HEK293 (cell line): ENCODE data around the gene FGF9.

Experiments
- CTCF ChIA-PET: fragments of 350-600 bp; formaldehyde crosslinking; extraction: SDS; loops from one replicate; lab custom pipeline; 2021; ENCODE audit warnings: antibody characterized with exemption; lab: Yijun Ruan, JAX
- POLR2A ChIA-PET: fragments of 300-600 bp; formaldehyde crosslinking; extraction: SDS; loops from one replicate; lab custom pipeline; 2020; ENCODE audit warnings: antibody characterized with exemption, inconsistent platforms; lab: Yijun Ruan, JAX
- H3K27ac ChIP-seq: fragments of 200-500 bp; sonication (Bioruptor generic); 2 replicates; pipeline ENCODE4 v1.5.1; 2014; ENCODE audit warnings: low read depth, low read length, control low read depth, inconsistent platforms; ENCODE audit errors: extremely low read depth
- H3K36me3 ChIP-seq, 2 experiments: fragments of 200-500 bp in 1 of 2; sonication (Bioruptor generic) in 1 of 2; 1 replicate in 1 of 2; 2 replicates in 1 of 2; pipeline ENCODE4 v1.5.1; 2014 to 2017; ENCODE audit warnings: inconsistent platforms in 2 of 2, low read length in 2 of 2; ENCODE audit not compliant: control insufficient read depth in 2 of 2, insufficient read depth in 1 of 2
- H3K4me1 ChIP-seq: fragments of 200-500 bp; sonication (Bioruptor generic); 2 replicates; pipeline ENCODE4 v1.5.1; 2014; ENCODE audit warnings: mild to moderate bottlenecking, low read length, inconsistent platforms; ENCODE audit not compliant: control insufficient read depth, insufficient read depth
- H3K4me3 ChIP-seq: 2 replicates; pipeline ENCODE4 v1.5.1; 2011; ENCODE audit warnings: low read depth, mild to moderate bottlenecking, control low read depth, low read length, moderate library complexity
- H3K9me3 ChIP-seq: fragments of 200-500 bp; sonication (Bioruptor generic); 2 replicates; pipeline ENCODE4 v1.5.1; 2014; ENCODE audit warnings: low read depth, low read length, inconsistent platforms; ENCODE audit not compliant: control insufficient read depth, insufficient read depth
- FEZF1 ChIP-seq: fragments of 450-650 bp; formaldehyde crosslinking; IDR thresholded peaks from 2 replicates; pipeline ENCODE4 v1.5.1; 2016; ENCODE audit warnings: missing biosample characterization, missing genetic modification characterization
- KLF9 ChIP-seq: fragments of 450-650 bp; formaldehyde crosslinking; IDR thresholded peaks from 2 replicates; pipeline ENCODE4 v1.5.1; 2016; ENCODE audit warnings: missing biosample characterization, missing genetic modification characterization, low read depth
- MZF1 ChIP-seq: fragments of 450-650 bp; formaldehyde crosslinking; IDR thresholded peaks from 2 replicates; pipeline ENCODE4 v1.5.1; 2017; ENCODE audit warnings: missing biosample characterization, missing genetic modification characterization, borderline replicate concordance
- OVOL3 ChIP-seq: fragments of 450-650 bp; formaldehyde crosslinking; IDR thresholded peaks from 2 replicates; pipeline ENCODE4 v1.5.1; 2016; ENCODE audit warnings: missing biosample characterization, missing genetic modification characterization
- RBAK ChIP-seq: fragments of 450-650 bp; formaldehyde crosslinking; IDR thresholded peaks from 2 replicates; pipeline ENCODE4 v1.5.1; 2016; ENCODE audit warnings: missing biosample characterization, missing genetic modification characterization
- SETDB1 ChIP-seq: IDR thresholded peaks from one replicate; pipeline ENCODE4 v1.6.1; 2017; ENCODE audit warnings: mild to moderate bottlenecking, low read length, moderate library complexity, mixed read lengths; ENCODE audit not compliant: insufficient read length
- ZBTB1 ChIP-seq: fragments of 450-650 bp; formaldehyde crosslinking; IDR thresholded peaks from 2 replicates; pipeline ENCODE4 v1.5.1; 2016; ENCODE audit warnings: missing biosample characterization, missing genetic modification characterization
- ZBTB49 ChIP-seq: fragments of 450-650 bp; formaldehyde crosslinking; IDR thresholded peaks from 2 replicates; pipeline ENCODE4 v1.5.1; 2016; ENCODE audit warnings: missing biosample characterization, missing genetic modification characterization, low read depth
- ZBTB7A ChIP-seq: fragments of 450-650 bp; formaldehyde crosslinking; IDR thresholded peaks from 2 replicates; pipeline ENCODE4 v1.5.1; 2016; ENCODE audit warnings: low read depth, missing biosample characterization, missing genetic modification characterization
- ZNF132 ChIP-seq: fragments of 450-650 bp; formaldehyde crosslinking; IDR thresholded peaks from 2 replicates; pipeline ENCODE4 v1.5.1; 2017; ENCODE audit warnings: missing biosample characterization, missing genetic modification characterization, borderline replicate concordance
- ZNF146 ChIP-seq: fragments of 450-650 bp; formaldehyde crosslinking; IDR thresholded peaks from 2 replicates; pipeline ENCODE4 v1.5.1; 2016; ENCODE audit warnings: missing biosample characterization, missing genetic modification characterization
- ZNF155 ChIP-seq: fragments of 450-650 bp; formaldehyde crosslinking; IDR thresholded peaks from 2 replicates; pipeline ENCODE4 v1.5.1; 2016; ENCODE audit warnings: missing biosample characterization, missing genetic modification characterization
- ZNF18 ChIP-seq: fragments of 450-650 bp; formaldehyde crosslinking; IDR thresholded peaks from 2 replicates; pipeline ENCODE4 v1.5.1; 2016; ENCODE audit warnings: missing biosample characterization, missing genetic modification characterization
- ZNF2 ChIP-seq: fragments of 450-650 bp; formaldehyde crosslinking; IDR thresholded peaks from 2 replicates; pipeline ENCODE4 v1.5.1; 2016; ENCODE audit warnings: missing biosample characterization, missing genetic modification characterization
- ZNF266 ChIP-seq: fragments of 450-650 bp; formaldehyde crosslinking; IDR thresholded peaks from 2 replicates; pipeline ENCODE4 v1.5.1; 2016; ENCODE audit warnings: missing biosample characterization, missing genetic modification characterization, low read depth
- ZNF48 ChIP-seq: fragments of 450-650 bp; formaldehyde crosslinking; IDR thresholded peaks from 2 replicates; pipeline ENCODE4 v1.5.1; 2016; ENCODE audit warnings: missing biosample characterization, missing genetic modification characterization
- ZNF785 ChIP-seq: fragments of 450-650 bp; formaldehyde crosslinking; IDR thresholded peaks from 2 replicates; pipeline ENCODE4 v1.5.1; 2016; ENCODE audit warnings: missing biosample characterization, missing genetic modification characterization
- ZSCAN4 ChIP-seq: fragments of 450-650 bp; formaldehyde crosslinking; IDR thresholded peaks from 2 replicates; pipeline ENCODE4 v1.5.1; 2017; ENCODE audit warnings: missing biosample characterization, missing genetic modification characterization
- TF ChIP-seq, protein P1 (sequence below): fragments of 450-650 bp; formaldehyde crosslinking; IDR thresholded peaks from 2 replicates; pipeline ENCODE4 v1.5.1; 2016; ENCODE audit warnings: missing biosample characterization, missing genetic modification characterization
- TF ChIP-seq, protein P2 (sequence below): fragments of 450-650 bp; formaldehyde crosslinking; IDR thresholded peaks from 2 replicates; pipeline ENCODE4 v1.5.1; 2016; ENCODE audit warnings: missing biosample characterization, missing genetic modification characterization
- TF ChIP-seq, protein P3 (sequence below): fragments of 450-650 bp; formaldehyde crosslinking; IDR thresholded peaks from 2 replicates; pipeline ENCODE4 v1.5.1; 2017; ENCODE audit warnings: missing biosample characterization, missing genetic modification characterization
- TF ChIP-seq, protein P4 (sequence below): fragments of 450-650 bp; formaldehyde crosslinking; IDR thresholded peaks from 2 replicates; pipeline ENCODE4 v1.5.1; 2016; ENCODE audit warnings: missing biosample characterization, missing genetic modification characterization

FGF9 gene

DNA sequence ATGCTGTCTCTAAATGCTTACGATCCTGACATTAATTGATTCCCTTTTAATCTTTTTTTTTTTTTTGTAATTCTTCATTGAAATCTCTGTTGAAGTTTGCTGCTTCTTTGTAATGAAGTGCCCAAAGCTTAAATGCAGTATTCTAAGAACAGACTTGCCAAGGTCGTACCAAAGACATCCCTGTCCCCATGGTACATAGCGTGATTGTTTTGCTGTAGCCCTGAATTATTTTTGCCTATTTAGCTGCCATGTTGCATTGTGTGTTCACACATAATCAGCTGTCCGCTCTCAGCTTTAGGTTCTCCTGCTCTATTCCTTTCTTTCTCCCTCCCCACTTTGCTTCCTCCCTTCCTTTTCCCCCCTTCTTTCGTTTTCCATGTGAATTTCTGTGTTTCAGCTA is 21.1 kb downstream of the FGF9 start (continued):
- TF ChIP-seq ZBTB49 (tag by site-specific recombination) (no peak), ZBTB7A (tag by site-specific recombination) (no peak), ZBTB1 (no peak), FEZF1 (tag by site-specific recombination) (no peak), RBAK (tag by site-specific recombination) (no peak), ZNF132 (tag by site-specific recombination) (no peak), SETDB1 (no peak)

DNA sequence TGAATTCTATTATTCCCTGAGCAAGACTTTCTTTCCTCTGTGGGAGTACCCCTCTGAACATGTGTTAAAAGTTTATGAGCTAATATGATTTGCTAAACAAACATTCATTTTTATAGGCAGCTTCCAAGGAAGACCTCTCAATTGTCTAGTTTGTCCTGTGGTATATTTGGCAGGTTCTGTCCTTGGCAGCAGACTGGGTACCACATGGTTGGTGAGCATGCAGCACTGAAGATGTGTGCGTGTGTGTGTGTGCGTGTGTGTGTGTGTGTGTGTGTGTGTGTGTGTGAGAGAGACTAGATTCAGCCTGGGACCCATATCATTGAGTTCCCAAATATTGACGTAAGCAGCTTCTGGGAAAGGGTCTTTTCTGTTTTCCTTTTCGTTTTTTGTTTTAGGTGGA is 24.0 kb downstream of the FGF9 start:
- Histone ChIP-seq H3K9me3 (no peaks in the 10 kb centered on the region), H3K4me1 (peaks cover 5% of the 10 kb centered on the region; the same call in 1 of the 2 replicates), H3K4me3 (no peak overlapping the region), H3K27ac (no peak overlapping the region), H3K36me3 (peaks cover 0 to 7% of the 10 kb centered on the region in 2 experiments; a peak in 2 of 3 replicates)
- CTCF ChIA-PET = no interaction called here
- POLR2A ChIA-PET = no interaction called here
- TF ChIP-seq ZNF18 (0 out of 2 replicates have a peak, but pooled peaks have one; percentile 25), ZNF155 (no peak), ZNF146 (tag by site-specific recombination) (no peak), ZNF785 (tag by site-specific recombination) (no peak), ZNF266 (no peak), ZNF2 (tag by site-specific recombination) (no peak), ZNF48 (no peak), ZSCAN4 (tag by site-specific recombination) (peak; percentile 88), OVOL3 (tag by site-specific recombination) (no peak), MZF1 (tag by site-specific recombination) (no peak), KLF9 (tag by site-specific recombination) (no peak)
- TF ChIP-seq, protein P1, sequence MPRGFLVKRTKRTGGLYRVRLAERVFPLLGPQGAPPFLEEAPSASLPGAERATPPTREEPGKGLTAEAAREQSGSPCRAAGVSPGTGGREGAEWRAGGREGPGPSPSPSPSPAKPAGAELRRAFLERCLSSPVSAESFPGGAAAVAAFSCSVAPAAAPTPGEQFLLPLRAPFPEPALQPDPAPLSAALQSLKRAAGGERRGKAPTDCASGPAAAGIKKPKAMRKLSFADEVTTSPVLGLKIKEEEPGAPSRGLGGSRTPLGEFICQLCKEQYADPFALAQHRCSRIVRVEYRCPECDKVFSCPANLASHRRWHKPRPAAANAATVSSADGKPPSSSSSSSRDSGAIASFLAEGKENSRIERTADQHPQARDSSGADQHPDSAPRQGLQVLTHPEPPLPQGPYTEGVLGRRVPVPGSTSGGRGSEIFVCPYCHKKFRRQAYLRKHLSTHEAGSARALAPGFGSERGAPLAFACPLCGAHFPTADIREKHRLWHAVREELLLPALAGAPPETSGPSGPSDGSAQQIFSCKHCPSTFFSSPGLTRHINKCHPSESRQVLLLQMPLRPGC (tag by site-specific recombination) = no peak
- TF ChIP-seq, protein P2, sequence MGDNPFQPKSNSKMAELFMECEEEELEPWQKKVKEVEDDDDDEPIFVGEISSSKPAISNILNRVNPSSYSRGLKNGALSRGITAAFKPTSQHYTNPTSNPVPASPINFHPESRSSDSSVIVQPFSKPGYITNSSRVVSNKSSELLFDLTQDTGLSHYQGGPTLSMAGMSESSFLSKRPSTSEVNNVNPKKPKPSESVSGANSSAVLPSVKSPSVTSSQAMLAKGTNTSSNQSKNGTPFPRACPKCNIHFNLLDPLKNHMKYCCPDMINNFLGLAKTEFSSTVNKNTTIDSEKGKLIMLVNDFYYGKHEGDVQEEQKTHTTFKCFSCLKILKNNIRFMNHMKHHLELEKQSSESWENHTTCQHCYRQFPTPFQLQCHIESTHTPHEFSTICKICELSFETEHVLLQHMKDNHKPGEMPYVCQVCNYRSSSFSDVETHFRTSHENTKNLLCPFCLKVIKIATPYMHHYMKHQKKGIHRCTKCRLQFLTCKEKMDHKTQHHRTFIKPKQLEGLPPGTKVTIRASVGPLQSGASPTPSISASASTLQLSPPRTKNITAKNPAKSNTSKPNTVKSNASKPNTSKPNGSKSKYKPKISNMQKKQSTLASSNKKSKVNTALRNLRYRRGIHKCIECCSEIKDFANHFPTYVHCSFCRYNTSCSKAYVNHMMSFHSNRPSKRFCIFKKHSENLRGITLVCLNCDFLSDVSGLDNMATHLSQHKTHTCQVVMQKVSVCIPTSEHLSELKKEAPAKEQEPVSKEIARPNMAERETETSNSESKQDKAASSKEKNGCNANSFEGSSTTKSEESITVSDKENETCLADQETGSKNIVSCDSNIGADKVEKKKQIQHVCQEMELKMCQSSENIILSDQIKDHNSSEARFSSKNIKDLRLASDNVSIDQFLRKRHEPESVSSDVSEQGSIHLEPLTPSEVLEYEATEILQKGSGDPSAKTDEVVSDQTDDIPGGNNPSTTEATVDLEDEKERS (tag by site-specific recombination) = no peak
- TF ChIP-seq, protein P3, sequence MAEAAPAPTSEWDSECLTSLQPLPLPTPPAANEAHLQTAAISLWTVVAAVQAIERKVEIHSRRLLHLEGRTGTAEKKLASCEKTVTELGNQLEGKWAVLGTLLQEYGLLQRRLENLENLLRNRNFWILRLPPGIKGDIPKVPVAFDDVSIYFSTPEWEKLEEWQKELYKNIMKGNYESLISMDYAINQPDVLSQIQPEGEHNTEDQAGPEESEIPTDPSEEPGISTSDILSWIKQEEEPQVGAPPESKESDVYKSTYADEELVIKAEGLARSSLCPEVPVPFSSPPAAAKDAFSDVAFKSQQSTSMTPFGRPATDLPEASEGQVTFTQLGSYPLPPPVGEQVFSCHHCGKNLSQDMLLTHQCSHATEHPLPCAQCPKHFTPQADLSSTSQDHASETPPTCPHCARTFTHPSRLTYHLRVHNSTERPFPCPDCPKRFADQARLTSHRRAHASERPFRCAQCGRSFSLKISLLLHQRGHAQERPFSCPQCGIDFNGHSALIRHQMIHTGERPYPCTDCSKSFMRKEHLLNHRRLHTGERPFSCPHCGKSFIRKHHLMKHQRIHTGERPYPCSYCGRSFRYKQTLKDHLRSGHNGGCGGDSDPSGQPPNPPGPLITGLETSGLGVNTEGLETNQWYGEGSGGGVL (tag by site-specific recombination) = peak; percentile 39; the same call in 1 of the 2 replicates
- TF ChIP-seq, protein P4, sequence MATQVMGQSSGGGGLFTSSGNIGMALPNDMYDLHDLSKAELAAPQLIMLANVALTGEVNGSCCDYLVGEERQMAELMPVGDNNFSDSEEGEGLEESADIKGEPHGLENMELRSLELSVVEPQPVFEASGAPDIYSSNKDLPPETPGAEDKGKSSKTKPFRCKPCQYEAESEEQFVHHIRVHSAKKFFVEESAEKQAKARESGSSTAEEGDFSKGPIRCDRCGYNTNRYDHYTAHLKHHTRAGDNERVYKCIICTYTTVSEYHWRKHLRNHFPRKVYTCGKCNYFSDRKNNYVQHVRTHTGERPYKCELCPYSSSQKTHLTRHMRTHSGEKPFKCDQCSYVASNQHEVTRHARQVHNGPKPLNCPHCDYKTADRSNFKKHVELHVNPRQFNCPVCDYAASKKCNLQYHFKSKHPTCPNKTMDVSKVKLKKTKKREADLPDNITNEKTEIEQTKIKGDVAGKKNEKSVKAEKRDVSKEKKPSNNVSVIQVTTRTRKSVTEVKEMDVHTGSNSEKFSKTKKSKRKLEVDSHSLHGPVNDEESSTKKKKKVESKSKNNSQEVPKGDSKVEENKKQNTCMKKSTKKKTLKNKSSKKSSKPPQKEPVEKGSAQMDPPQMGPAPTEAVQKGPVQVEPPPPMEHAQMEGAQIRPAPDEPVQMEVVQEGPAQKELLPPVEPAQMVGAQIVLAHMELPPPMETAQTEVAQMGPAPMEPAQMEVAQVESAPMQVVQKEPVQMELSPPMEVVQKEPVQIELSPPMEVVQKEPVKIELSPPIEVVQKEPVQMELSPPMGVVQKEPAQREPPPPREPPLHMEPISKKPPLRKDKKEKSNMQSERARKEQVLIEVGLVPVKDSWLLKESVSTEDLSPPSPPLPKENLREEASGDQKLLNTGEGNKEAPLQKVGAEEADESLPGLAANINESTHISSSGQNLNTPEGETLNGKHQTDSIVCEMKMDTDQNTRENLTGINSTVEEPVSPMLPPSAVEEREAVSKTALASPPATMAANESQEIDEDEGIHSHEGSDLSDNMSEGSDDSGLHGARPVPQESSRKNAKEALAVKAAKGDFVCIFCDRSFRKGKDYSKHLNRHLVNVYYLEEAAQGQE (tag by site-specific recombination) = no peak
